SK-N-SH treated with all-trans-retinoic acid at 6 μM for 48 hours (cell line): ENCODE data around the gene CLCNKA.

Source experiments
- ATAC-seq: fragments of 200-7000 bp; cut with Tn5 transposase; 3 replicates; pipeline ENCODE4 v1.9.1; 2020; ENCODE audit warnings: mild to moderate bottlenecking, moderate library complexity
- BACH2 ChIP-seq: fragments of 250-450 bp; sonication (Bioruptor Pico); IDR thresholded peaks from 2 replicates; pipeline ENCODE4 v1.9.0; 2021; ENCODE audit warnings: mild to moderate bottlenecking, borderline replicate concordance
- CSDC2 ChIP-seq: fragments of 250-450 bp; sonication (Bioruptor Pico); IDR thresholded peaks from 2 replicates; pipeline ENCODE4 v1.5.0; 2020; ENCODE audit warnings: mild to moderate bottlenecking, moderate library complexity
- CSRNP3 ChIP-seq: fragments of 250-450 bp; sonication (Bioruptor Pico); IDR thresholded peaks from 2 replicates; pipeline ENCODE4 v1.5.1; 2021; ENCODE audit warnings: mild to moderate bottlenecking, moderate library complexity
- ESRRG ChIP-seq: fragments of 250-450 bp; sonication (Bioruptor Pico); IDR thresholded peaks from 2 replicates; pipeline ENCODE4 v1.6.1; 2021; ENCODE audit warnings: mild to moderate bottlenecking
- GLIS3 ChIP-seq: fragments of 250-450 bp; sonication (Bioruptor Pico); IDR thresholded peaks from 2 replicates; pipeline ENCODE4 v1.5.0; 2020; ENCODE audit warnings: mild to moderate bottlenecking, moderate library complexity
- ISL1 ChIP-seq: fragments of 250-450 bp; sonication (Bioruptor Pico); IDR thresholded peaks from 2 replicates; pipeline ENCODE4 v2.1.2; 2022; ENCODE audit warnings: mild to moderate bottlenecking, moderate library complexity
- OSR1 ChIP-seq: fragments of 250-450 bp; sonication (Bioruptor Pico); IDR thresholded peaks from 2 replicates; pipeline ENCODE4 v1.8.0; 2022; ENCODE audit warnings: moderate library complexity, mild to moderate bottlenecking, inconsistent platforms
- PPARA ChIP-seq: fragments of 250-450 bp; sonication (Bioruptor Pico); IDR thresholded peaks from 2 replicates; pipeline ENCODE4 v1.5.0; 2020; ENCODE audit warnings: mild to moderate bottlenecking, borderline replicate concordance
- RARB ChIP-seq: fragments of 250-450 bp; sonication (Bioruptor Pico); IDR thresholded peaks from 2 replicates; pipeline ENCODE4 v1.8.0; 2021; ENCODE audit warnings: mild to moderate bottlenecking, moderate library complexity
- SNAI2 ChIP-seq: fragments of 250-450 bp; sonication (Bioruptor Pico); IDR thresholded peaks from 2 replicates; pipeline ENCODE4 v1.5.0; 2020; ENCODE audit warnings: mild to moderate bottlenecking, moderate library complexity
- TOX ChIP-seq: fragments of 250-450 bp; sonication (Bioruptor Pico); IDR thresholded peaks from 2 replicates; pipeline ENCODE4 v1.8.0; 2021; ENCODE audit warnings: mild to moderate bottlenecking, moderate library complexity, borderline replicate concordance
- ZC3H10 ChIP-seq: fragments of 250-450 bp; sonication (Bioruptor Pico); IDR thresholded peaks from 2 replicates; pipeline ENCODE4 v1.5.1; 2021; ENCODE audit warnings: mild to moderate bottlenecking, moderate library complexity
- ZNF565 ChIP-seq: fragments of 450-650 bp; formaldehyde crosslinking; conservative IDR thresholded peaks from 2 replicates; pipeline ENCODE4 v1.5.0; 2020; ENCODE audit warnings: low read depth, mild to moderate bottlenecking, moderate library complexity
- ZNF70 ChIP-seq: fragments of 450-650 bp; formaldehyde crosslinking; IDR thresholded peaks from 2 replicates; pipeline ENCODE4 v1.5.0; 2020; ENCODE audit warnings: mild to moderate bottlenecking, moderate library complexity
- ZNF8 ChIP-seq: fragments of 450-650 bp; formaldehyde crosslinking; IDR thresholded peaks from 2 replicates; pipeline ENCODE4 v1.5.0; 2020; ENCODE audit warnings: mild to moderate bottlenecking, moderate library complexity
- TF ChIP-seq, protein P1 (sequence below): fragments of 250-450 bp; sonication (Bioruptor Pico); IDR thresholded peaks from 2 replicates; pipeline ENCODE4 v1.8.0; 2020; ENCODE audit warnings: mild to moderate bottlenecking, moderate library complexity, borderline replicate concordance
- TF ChIP-seq, protein P2 (sequence below): fragments of 250-450 bp; sonication (Bioruptor Pico); IDR thresholded peaks from 2 replicates; pipeline ENCODE4 v1.8.0; 2021; ENCODE audit warnings: low read depth, mild to moderate bottlenecking, moderate library complexity, borderline replicate concordance
- TF ChIP-seq, protein P3 (sequence below): fragments of 250-450 bp; sonication (Bioruptor Pico); IDR thresholded peaks from 2 replicates; pipeline ENCODE4 v1.5.0; 2020; ENCODE audit warnings: mild to moderate bottlenecking, moderate library complexity

CLCNKA gene

DNA sequence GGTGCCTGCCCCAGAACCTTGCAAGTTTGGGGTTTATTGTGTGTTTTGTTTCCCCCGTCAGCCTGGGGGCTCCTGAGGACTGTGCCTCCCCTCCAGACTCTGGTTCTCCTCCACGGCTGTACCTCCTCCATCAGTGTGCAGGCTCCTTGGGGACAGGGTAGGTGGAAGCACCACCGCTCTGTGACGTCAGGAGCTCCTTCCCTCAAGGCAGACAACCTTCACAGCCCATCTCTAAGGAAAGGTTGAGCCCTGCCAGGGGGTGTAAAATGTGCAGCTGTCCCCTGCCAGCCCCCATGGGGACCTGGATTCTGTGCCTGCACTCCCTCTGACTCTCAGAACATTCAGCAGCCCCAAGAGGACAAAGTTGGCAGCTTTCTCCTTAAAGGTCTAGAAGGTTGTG lies 3.5 kb upstream of the CLCNKA start:
- peak; percentile 22 for ATAC-seq
- TF ChIP-seq, protein P1, sequence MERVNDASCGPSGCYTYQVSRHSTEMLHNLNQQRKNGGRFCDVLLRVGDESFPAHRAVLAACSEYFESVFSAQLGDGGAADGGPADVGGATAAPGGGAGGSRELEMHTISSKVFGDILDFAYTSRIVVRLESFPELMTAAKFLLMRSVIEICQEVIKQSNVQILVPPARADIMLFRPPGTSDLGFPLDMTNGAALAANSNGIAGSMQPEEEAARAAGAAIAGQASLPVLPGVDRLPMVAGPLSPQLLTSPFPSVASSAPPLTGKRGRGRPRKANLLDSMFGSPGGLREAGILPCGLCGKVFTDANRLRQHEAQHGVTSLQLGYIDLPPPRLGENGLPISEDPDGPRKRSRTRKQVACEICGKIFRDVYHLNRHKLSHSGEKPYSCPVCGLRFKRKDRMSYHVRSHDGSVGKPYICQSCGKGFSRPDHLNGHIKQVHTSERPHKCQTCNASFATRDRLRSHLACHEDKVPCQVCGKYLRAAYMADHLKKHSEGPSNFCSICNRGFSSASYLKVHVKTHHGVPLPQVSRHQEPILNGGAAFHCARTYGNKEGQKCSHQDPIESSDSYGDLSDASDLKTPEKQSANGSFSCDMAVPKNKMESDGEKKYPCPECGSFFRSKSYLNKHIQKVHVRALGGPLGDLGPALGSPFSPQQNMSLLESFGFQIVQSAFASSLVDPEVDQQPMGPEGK (CRISPR knock-in tag): 0 out of 2 replicates have a peak, but pooled peaks have one; percentile 2
- TF ChIP-seq OSR1: no peak

- peak; percentile 26 for ATAC-seq
- TF ChIP-seq, protein P1 (CRISPR knock-in tag): no peak
- no peak for TF ChIP-seq TOX (CRISPR knock-in tag)
- no peak for TF ChIP-seq RARB (CRISPR knock-in tag)
- TF ChIP-seq, protein P2, sequence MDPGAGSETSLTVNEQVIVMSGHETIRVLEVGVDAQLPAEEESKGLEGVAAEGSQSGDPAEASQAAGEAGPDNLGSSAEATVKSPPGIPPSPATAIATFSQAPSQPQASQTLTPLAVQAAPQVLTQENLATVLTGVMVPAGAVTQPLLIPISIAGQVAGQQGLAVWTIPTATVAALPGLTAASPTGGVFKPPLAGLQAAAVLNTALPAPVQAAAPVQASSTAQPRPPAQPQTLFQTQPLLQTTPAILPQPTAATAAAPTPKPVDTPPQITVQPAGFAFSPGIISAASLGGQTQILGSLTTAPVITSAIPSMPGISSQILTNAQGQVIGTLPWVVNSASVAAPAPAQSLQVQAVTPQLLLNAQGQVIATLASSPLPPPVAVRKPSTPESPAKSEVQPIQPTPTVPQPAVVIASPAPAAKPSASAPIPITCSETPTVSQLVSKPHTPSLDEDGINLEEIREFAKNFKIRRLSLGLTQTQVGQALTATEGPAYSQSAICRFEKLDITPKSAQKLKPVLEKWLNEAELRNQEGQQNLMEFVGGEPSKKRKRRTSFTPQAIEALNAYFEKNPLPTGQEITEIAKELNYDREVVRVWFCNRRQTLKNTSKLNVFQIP: no peak
- TF ChIP-seq ZC3H10 (CRISPR knock-in tag): no peak
- TF ChIP-seq ISL1 (CRISPR knock-in tag): no peak
- no peak for TF ChIP-seq CSRNP3 (CRISPR knock-in tag)
- TF ChIP-seq PPARA (CRISPR knock-in tag): no peak
- no peak for TF ChIP-seq CSDC2 (CRISPR knock-in tag)
- no peak for TF ChIP-seq ZNF70 (CRISPR knock-in tag)
- no peak for TF ChIP-seq ZNF8 (CRISPR knock-in tag)
- no peak for TF ChIP-seq ZNF565 (CRISPR knock-in tag)
- no peak for TF ChIP-seq GLIS3 (CRISPR knock-in tag)
- TF ChIP-seq BACH2 (CRISPR knock-in tag): no peak
- TF ChIP-seq ESRRG (CRISPR knock-in tag): no peak
- no peak for TF ChIP-seq SNAI2
Measured at GRCh38 chr1:16018749-16019643, 2.8 kb upstream of the CLCNKA start.

- no peak for TF ChIP-seq BACH2 (CRISPR knock-in tag)
- TF ChIP-seq RARB (CRISPR knock-in tag): no peak
- TF ChIP-seq, protein P3, sequence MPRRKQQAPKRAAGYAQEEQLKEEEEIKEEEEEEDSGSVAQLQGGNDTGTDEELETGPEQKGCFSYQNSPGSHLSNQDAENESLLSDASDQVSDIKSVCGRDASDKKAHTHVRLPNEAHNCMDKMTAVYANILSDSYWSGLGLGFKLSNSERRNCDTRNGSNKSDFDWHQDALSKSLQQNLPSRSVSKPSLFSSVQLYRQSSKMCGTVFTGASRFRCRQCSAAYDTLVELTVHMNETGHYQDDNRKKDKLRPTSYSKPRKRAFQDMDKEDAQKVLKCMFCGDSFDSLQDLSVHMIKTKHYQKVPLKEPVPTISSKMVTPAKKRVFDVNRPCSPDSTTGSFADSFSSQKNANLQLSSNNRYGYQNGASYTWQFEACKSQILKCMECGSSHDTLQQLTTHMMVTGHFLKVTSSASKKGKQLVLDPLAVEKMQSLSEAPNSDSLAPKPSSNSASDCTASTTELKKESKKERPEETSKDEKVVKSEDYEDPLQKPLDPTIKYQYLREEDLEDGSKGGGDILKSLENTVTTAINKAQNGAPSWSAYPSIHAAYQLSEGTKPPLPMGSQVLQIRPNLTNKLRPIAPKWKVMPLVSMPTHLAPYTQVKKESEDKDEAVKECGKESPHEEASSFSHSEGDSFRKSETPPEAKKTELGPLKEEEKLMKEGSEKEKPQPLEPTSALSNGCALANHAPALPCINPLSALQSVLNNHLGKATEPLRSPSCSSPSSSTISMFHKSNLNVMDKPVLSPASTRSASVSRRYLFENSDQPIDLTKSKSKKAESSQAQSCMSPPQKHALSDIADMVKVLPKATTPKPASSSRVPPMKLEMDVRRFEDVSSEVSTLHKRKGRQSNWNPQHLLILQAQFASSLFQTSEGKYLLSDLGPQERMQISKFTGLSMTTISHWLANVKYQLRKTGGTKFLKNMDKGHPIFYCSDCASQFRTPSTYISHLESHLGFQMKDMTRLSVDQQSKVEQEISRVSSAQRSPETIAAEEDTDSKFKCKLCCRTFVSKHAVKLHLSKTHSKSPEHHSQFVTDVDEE (CRISPR knock-in tag): no peak
- peak; percentile 12 for ATAC-seq
Measured at GRCh38 chr1:16019644-16020277, 2.1 kb upstream of the CLCNKA start.
